ENCODE measurements around the gene SMYD3.
"Not testable (repeated sequence)": the region's sequence is repeated elsewhere in the genome, so short reads cannot be mapped to it uniquely, and the experiment has no call there.

SMYD3 gene

GRCh38 chr1:246384616-246385015, 122.5 kb downstream of the SMYD3 start:
- H3K9me3 Mint-ChIP-seq (ENCODE audit: low read depth), result no peaks in the 10 kb centered on the region
- H3K4me1 Mint-ChIP-seq (ENCODE audit: low read depth), result peaks cover 9% of the 10 kb centered on the region
- H3K27me3 Mint-ChIP-seq, result no peaks in the 10 kb centered on the region
- H3K4me3 Mint-ChIP-seq, result no peak overlapping the region
- peaks cover 3% of the 10 kb centered on the region for H3K36me3 Mint-ChIP-seq
- no peak overlapping the region for H3K27ac Mint-ChIP-seq

- H3K4me3 Mint-ChIP-seq, result no peak overlapping the region
- peaks cover 3% of the 10 kb centered on the region for H3K36me3 Mint-ChIP-seq
- no peaks in the 10 kb centered on the region for H3K27me3 Mint-ChIP-seq
- peaks cover 9% of the 10 kb centered on the region for H3K4me1 Mint-ChIP-seq (ENCODE audit: low read depth)
- H3K9me3 Mint-ChIP-seq (ENCODE audit: low read depth), result no peaks in the 10 kb centered on the region
- no peak overlapping the region for H3K27ac Mint-ChIP-seq
These were observed 123.3 kb downstream of the SMYD3 start for GRCh38 chr1:246383791-246384190.

GRCh38 chr1:246383239-246383589, 123.9 kb downstream of the SMYD3 start:
- peaks cover 3% of the 10 kb centered on the region for H3K36me3 Mint-ChIP-seq
- no peak overlapping the region for H3K4me3 Mint-ChIP-seq
- peak overlapping the region; percentile 16 for H3K27ac Mint-ChIP-seq
- H3K4me1 Mint-ChIP-seq (ENCODE audit: low read depth), result peaks cover 9% of the 10 kb centered on the region
- no peaks in the 10 kb centered on the region for H3K9me3 Mint-ChIP-seq (ENCODE audit: low read depth)
- H3K27me3 Mint-ChIP-seq, result no peaks in the 10 kb centered on the region

- peak overlapping the region; percentile 16 for H3K27ac Mint-ChIP-seq
- H3K4me1 Mint-ChIP-seq (ENCODE audit: low read depth), result peaks cover 9% of the 10 kb centered on the region
- no peak overlapping the region for H3K4me3 Mint-ChIP-seq
- peaks cover 6% of the 10 kb centered on the region for H3K36me3 Mint-ChIP-seq
- no peaks in the 10 kb centered on the region for H3K27me3 Mint-ChIP-seq
- H3K9me3 Mint-ChIP-seq (ENCODE audit: low read depth), result no peaks in the 10 kb centered on the region
These were observed 124.4 kb downstream of the SMYD3 start for GRCh38 chr1:246382589-246383238.

- H3K36me3 Mint-ChIP-seq, result peaks cover 8% of the 10 kb centered on the region
- no peaks in the 10 kb centered on the region for H3K27me3 Mint-ChIP-seq
- no peak overlapping the region for H3K4me3 Mint-ChIP-seq
- H3K27ac Mint-ChIP-seq, result no peak overlapping the region
- peaks cover 9% of the 10 kb centered on the region for H3K4me1 Mint-ChIP-seq (ENCODE audit: low read depth)
- no peaks in the 10 kb centered on the region for H3K9me3 Mint-ChIP-seq (ENCODE audit: low read depth)
These were observed 125.6 kb downstream of the SMYD3 start for GRCh38 chr1:246381452-246381851.

- H3K27me3 Mint-ChIP-seq, result no peaks in the 10 kb centered on the region
- H3K4me3 Mint-ChIP-seq, result no peak overlapping the region
- H3K9me3 Mint-ChIP-seq (ENCODE audit: low read depth), result no peaks in the 10 kb centered on the region
- H3K36me3 Mint-ChIP-seq, result peaks cover 5% of the 10 kb centered on the region
- H3K27ac Mint-ChIP-seq, result no peak overlapping the region
- H3K4me1 Mint-ChIP-seq (ENCODE audit: low read depth), result peaks cover 2% of the 10 kb centered on the region
These were observed 129.4 kb downstream of the SMYD3 start for GRCh38 chr1:246377625-246378153.

- Mint-ChIP-seq H3K9me3 (ENCODE audit: low read depth) (no peaks in the 10 kb centered on the region), H3K27me3 (no peaks in the 10 kb centered on the region), H3K27ac (no peak overlapping the region), H3K36me3 (peaks cover 5% of the 10 kb centered on the region), H3K4me1 (ENCODE audit: low read depth) (peaks cover 2% of the 10 kb centered on the region), H3K4me3 (no peak overlapping the region)
These were observed 133.1 kb downstream of the SMYD3 start for GRCh38 chr1:246373828-246374569.

- Mint-ChIP-seq H3K9me3 (ENCODE audit: low read depth) (no peaks in the 10 kb centered on the region), H3K4me3 (no peak overlapping the region), H3K27me3 (no peaks in the 10 kb centered on the region), H3K36me3 (peaks cover 2% of the 10 kb centered on the region), H3K27ac (no peak overlapping the region), H3K4me1 (ENCODE audit: low read depth) (peaks cover 2% of the 10 kb centered on the region)
These were observed 134.5 kb downstream of the SMYD3 start for GRCh38 chr1:246372559-246372958.

- Mint-ChIP-seq H3K4me1 (ENCODE audit: low read depth) (peaks cover 10% of the 10 kb centered on the region), H3K9me3 (ENCODE audit: low read depth) (no peaks in the 10 kb centered on the region), H3K27ac (no peak overlapping the region), H3K4me3 (no peak overlapping the region), H3K27me3 (no peaks in the 10 kb centered on the region), H3K36me3 (peaks cover 10% of the 10 kb centered on the region)
These were observed 140.0 kb downstream of the SMYD3 start for GRCh38 chr1:246367041-246367440.

- Mint-ChIP-seq H3K9me3 (ENCODE audit: low read depth) (peaks cover 11% of the 10 kb centered on the region), H3K4me3 (no peak overlapping the region), H3K36me3 (peaks cover 20% of the 10 kb centered on the region), H3K4me1 (ENCODE audit: low read depth) (peaks cover 12% of the 10 kb centered on the region), H3K27ac (no peak overlapping the region), H3K27me3 (no peaks in the 10 kb centered on the region)
These were observed 141.4 kb downstream of the SMYD3 start for GRCh38 chr1:246365708-246366107.

GRCh38 chr1:246364415-246364941, 142.6 kb downstream of the SMYD3 start:
- no peaks in the 10 kb centered on the region for H3K27me3 Mint-ChIP-seq
- no peak overlapping the region for H3K27ac Mint-ChIP-seq
- H3K36me3 Mint-ChIP-seq, result peaks cover 28% of the 10 kb centered on the region
- peaks cover 19% of the 10 kb centered on the region for H3K9me3 Mint-ChIP-seq (ENCODE audit: low read depth)
- peaks cover 14% of the 10 kb centered on the region for H3K4me1 Mint-ChIP-seq (ENCODE audit: low read depth)
- H3K4me3 Mint-ChIP-seq, result no peak overlapping the region

- H3K27me3 Mint-ChIP-seq; H3K4me3 Mint-ChIP-seq; H3K4me1 Mint-ChIP-seq (ENCODE audit: low read depth); H3K27ac Mint-ChIP-seq: not testable (repeated sequence)
- peaks cover 37% of the 10 kb centered on the region for H3K36me3 Mint-ChIP-seq
- H3K9me3 Mint-ChIP-seq (ENCODE audit: low read depth), result peaks cover 33% of the 10 kb centered on the region
These were observed 150.0 kb downstream of the SMYD3 start for GRCh38 chr1:246357014-246357598.

- peaks cover 21% of the 10 kb centered on the region for H3K9me3 Mint-ChIP-seq (ENCODE audit: low read depth)
- peaks cover 4% of the 10 kb centered on the region for H3K4me1 Mint-ChIP-seq (ENCODE audit: low read depth)
- H3K27me3 Mint-ChIP-seq, result no peaks in the 10 kb centered on the region
- H3K27ac Mint-ChIP-seq, result no peak overlapping the region
- peaks cover 32% of the 10 kb centered on the region for H3K36me3 Mint-ChIP-seq
- H3K4me3 Mint-ChIP-seq, result no peak overlapping the region
These were observed 151.5 kb downstream of the SMYD3 start for GRCh38 chr1:246355411-246356230.

- H3K36me3 Mint-ChIP-seq, result peaks cover 33% of the 10 kb centered on the region
- H3K4me3 Mint-ChIP-seq, result no peak overlapping the region
- H3K9me3 Mint-ChIP-seq (ENCODE audit: low read depth), result peaks cover 4% of the 10 kb centered on the region
- H3K4me1 Mint-ChIP-seq (ENCODE audit: low read depth), result peaks cover 3% of the 10 kb centered on the region
- no peak overlapping the region for H3K27ac Mint-ChIP-seq
- no peaks in the 10 kb centered on the region for H3K27me3 Mint-ChIP-seq
These were observed 155.4 kb downstream of the SMYD3 start for GRCh38 chr1:246351721-246352120.

Measured in activated naive CD8-positive, alpha-beta T cell (primary cell).